Lower lobe of right lung (tissue), 2 donors: ENCODE data around the gene TMEM131. TPM values are rescaled to one million over a fixed set of nuclear protein-coding genes. Genes with fewer than 3 reads are reported as not detected.
A peak's percentile ranks its signal among the peaks of the same experiment; 100 is the strongest.

ENCODE experiments used
- ATAC-seq, 2 donors: fragments of 200-7000 bp; cut with Tn5 transposase; one replicate each; pipeline ENCODE4 v1.9.1; 2020 to 2022; ENCODE audit warnings: mild to moderate bottlenecking in 2 of 2, moderate library complexity in 2 of 2
- DNase-seq: peaks from one replicate; pipeline ENCODE4 v3.0.0-alpha.2; 2020
- H3K27ac ChIP-seq: fragments of 200-600 bp; one replicate; pipeline ENCODE4 v1.8.0; 2022
- H3K27me3 ChIP-seq: fragments of 200-600 bp; one replicate; pipeline ENCODE4 v1.8.0; 2022; ENCODE audit warnings: low read depth
- H3K36me3 ChIP-seq: fragments of 200-600 bp; one replicate; pipeline ENCODE4 v1.8.0; 2022; ENCODE audit warnings: mild to moderate bottlenecking
- H3K4me1 ChIP-seq: fragments of 200-600 bp; one replicate; pipeline ENCODE4 v1.8.0; 2022
- H3K4me3 ChIP-seq: fragments of 200-600 bp; one replicate; pipeline ENCODE4 v1.8.0; 2022; ENCODE audit warnings: mild to moderate bottlenecking
- H3K9me3 ChIP-seq: fragments of 200-600 bp; one replicate; pipeline ENCODE4 v1.8.0; 2022
- CTCF ChIP-seq: fragments of 200-600 bp; IDR thresholded peaks from one replicate; pipeline ENCODE4 v1.8.0; 2022; ENCODE audit warnings: antibody characterized with exemption, mild to moderate bottlenecking
- intact Hi-C: fragments of 100-400 bp; cut with DNase I; formaldehyde crosslinking; loops from one replicate; pipeline ENCODE4 v1.11.0; 2022
- total RNA-seq: library from RNA; stranded (reverse); fragmentation: NEBNext Ultra II Directional; extraction: Animal tissue kit (Norgen Biotek cat#: 25700); gene quantifications from one replicate; pipeline ENCODE4 v1.2.1, GENCODE V29; 2021
- donor health status: DM: no; HTN: yes; CAD: no; lungs with severe emphysema.

Gene TMEM131
- total RNA-seq, 1 donor from 2014 or later = 42.2 TPM

DNA sequence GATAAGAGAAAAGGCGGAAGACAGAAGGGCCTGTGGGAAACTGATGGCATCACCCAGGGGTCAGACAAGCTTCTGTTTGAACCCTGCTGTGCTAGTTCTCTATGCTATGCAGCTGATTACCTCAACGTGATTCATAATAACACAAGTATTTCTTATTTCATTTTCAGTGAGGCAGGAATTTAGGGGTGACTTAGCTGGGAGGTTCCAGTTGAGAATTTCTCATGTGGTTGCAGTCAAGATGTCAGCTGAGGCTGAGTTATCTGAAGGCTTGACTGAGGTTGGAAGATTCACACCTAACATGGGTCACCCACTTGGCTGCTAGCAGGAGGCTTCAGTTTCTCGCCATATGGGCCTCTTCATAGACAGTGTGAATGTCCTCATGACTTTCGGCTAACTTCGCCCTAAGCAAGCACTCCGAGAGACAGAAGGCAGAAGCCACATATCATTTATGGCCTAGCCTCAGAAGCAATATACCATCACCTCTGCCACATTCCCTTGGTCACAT, 34.0 kb upstream of the TMEM131 start:
- ATAC-seq (no peak), DNase-seq (no peak)
- H3K4me1 ChIP-seq = peaks cover 10% of the 10 kb centered on the region
- no peak for TF ChIP-seq CTCF
- no peak overlapping the region for H3K4me3 ChIP-seq
- H3K27ac ChIP-seq = no peak overlapping the region
- no peaks in the 10 kb centered on the region for H3K36me3 ChIP-seq
- H3K27me3 ChIP-seq = peaks cover 5% of the 10 kb centered on the region
- intact Hi-C loops = no loop called here
- H3K9me3 ChIP-seq = no peaks in the 10 kb centered on the region

DNA sequence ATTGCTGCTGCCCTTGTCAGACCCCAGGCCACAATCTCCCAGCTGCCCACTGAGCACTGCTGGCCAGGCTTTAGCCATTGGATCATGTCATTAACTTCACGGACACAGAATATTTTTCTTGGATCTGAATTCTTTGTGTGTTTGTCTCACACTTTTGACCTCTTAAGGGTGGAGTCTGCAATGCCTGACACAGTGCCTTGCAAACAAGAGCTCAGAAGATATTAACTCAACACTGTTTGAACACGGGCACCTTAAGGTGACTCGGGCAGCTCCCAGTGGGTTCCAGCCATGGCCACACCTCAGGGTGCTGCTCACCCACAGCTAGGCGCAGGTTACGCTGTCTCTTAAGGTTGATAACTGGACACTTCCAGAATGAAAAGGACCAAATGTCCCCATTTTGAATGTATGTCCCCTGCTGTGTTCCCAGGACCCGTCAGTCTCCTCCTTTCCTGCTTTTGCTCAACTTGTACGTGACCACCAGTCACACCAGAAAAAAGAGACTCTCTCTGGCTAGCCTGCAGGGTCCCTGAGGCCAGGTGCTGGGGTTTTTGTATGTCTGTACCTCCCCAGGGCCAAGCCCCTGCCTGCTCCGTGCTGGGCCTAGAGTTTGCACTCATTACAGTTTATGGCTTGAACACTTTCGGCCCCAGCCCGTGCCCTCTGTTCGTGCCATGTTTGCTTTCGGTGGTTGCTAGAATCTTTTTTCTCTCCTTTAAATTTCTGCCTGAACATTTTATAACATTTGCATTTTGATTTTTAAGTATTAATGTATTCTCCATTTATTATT, 33.4 kb upstream of the TMEM131 start:
- H3K9me3 ChIP-seq = no peaks in the 10 kb centered on the region
- TF ChIP-seq CTCF = no peak
- H3K27me3 ChIP-seq = peaks cover 5% of the 10 kb centered on the region
- no peaks in the 10 kb centered on the region for H3K36me3 ChIP-seq
- no peak overlapping the region for H3K27ac ChIP-seq
- ATAC-seq (no peak), DNase-seq (no peak)
- intact Hi-C loops = no loop called here
- peaks cover 10% of the 10 kb centered on the region for H3K4me1 ChIP-seq
- no peak overlapping the region for H3K4me3 ChIP-seq

- peaks cover 10% of the 10 kb centered on the region for H3K4me1 ChIP-seq
Measured at GRCh38 chr2:98028101-98028561, 32.4 kb upstream of the TMEM131 start.

GRCh38 chr2:98027538-98027937, 31.8 kb upstream of the TMEM131 start:
- ATAC-seq (no peak), DNase-seq (no peak)
- H3K4me3 ChIP-seq = no peak overlapping the region
- H3K9me3 ChIP-seq = no peaks in the 10 kb centered on the region
- no peak for TF ChIP-seq CTCF
- no peaks in the 10 kb centered on the region for H3K36me3 ChIP-seq
- H3K27ac ChIP-seq = no peak overlapping the region
- H3K4me1 ChIP-seq = peaks cover 10% of the 10 kb centered on the region
- intact Hi-C loops = no loop called here
- H3K27me3 ChIP-seq = peaks cover 5% of the 10 kb centered on the region

More at GRCh38 chr2:98028101-98028561, 32.4 kb upstream of the TMEM131 start:
- intact Hi-C loops = no loop called here
- DNase-seq (no peak), ATAC-seq (no peak)
- Histone ChIP-seq H3K4me3 (no peak overlapping the region), H3K9me3 (no peaks in the 10 kb centered on the region), H3K36me3 (no peaks in the 10 kb centered on the region), H3K27me3 (peaks cover 5% of the 10 kb centered on the region), H3K27ac (no peak overlapping the region)
- no peak for TF ChIP-seq CTCF

DNA sequence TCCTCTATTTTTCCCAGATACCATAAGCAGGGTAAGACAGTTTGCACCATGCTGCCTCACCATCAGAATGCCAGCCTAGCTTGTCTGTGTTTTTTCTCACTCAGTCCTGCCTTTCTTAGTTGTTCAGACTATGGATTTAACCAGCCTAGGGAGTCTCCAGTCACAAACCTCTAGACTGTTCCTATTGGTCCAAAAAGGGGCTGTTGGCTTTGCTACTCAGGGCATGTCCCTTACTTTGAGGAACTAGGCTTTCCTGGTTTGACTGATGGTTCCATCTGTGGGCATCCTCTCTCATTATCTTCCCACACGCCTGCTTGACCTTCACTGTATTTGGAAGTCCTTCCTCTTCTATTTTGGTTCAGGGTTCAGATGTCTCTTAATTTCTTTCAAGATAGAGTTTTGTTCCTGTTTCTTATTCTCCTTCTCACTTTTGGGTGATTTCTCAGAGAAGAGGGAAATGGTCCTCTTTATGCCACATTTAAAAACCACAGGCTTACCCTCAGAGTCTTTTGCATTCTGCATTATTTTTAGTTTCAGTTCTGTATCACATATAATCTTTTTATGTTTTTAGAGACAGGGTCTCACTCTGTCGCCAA, 31.3 kb upstream of the TMEM131 start:
- ATAC-seq (peak; percentile 73 to 80), DNase-seq (no peak)
- Histone ChIP-seq H3K9me3 (no peaks in the 10 kb centered on the region), H3K27ac (no peak overlapping the region), H3K36me3 (no peaks in the 10 kb centered on the region), H3K4me1 (peaks cover 10% of the 10 kb centered on the region), H3K27me3 (peaks cover 5% of the 10 kb centered on the region), H3K4me3 (no peak overlapping the region)
- TF ChIP-seq CTCF = no peak
- intact Hi-C loops = no loop called here
